Measurements from ENCODE around the gene ALS2.
"Not testable (repeated sequence)": the region's sequence is repeated elsewhere in the genome, so short reads cannot be mapped to it uniquely, and the experiment has no call there.

Gene ALS2

GRCh38 chr2:201793631-201794030 lies 12.9 kb upstream of the ALS2 start:
- no peak for FAIRE-seq

- no peak for FAIRE-seq
These were observed 10.3 kb upstream of the ALS2 start for GRCh38 chr2:201790989-201791388.

- FAIRE-seq, result no peak
These were observed 9.6 kb upstream of the ALS2 start for GRCh38 chr2:201790291-201790690.

GRCh38 chr2:201789395-201789794 lies 8.7 kb upstream of the ALS2 start:
- FAIRE-seq, result no peak

GRCh38 chr2:201788371-201788770 lies 7.6 kb upstream of the ALS2 start:
- FAIRE-seq, result no peak

- FAIRE-seq, result no peak
These were observed 5.7 kb upstream of the ALS2 start for GRCh38 chr2:201786471-201786870.

GRCh38 chr2:201785135-201785534 lies 4.4 kb upstream of the ALS2 start:
- no peak for FAIRE-seq

- no peak for FAIRE-seq
These were observed 3.8 kb upstream of the ALS2 start for GRCh38 chr2:201784563-201784962.

GRCh38 chr2:201781557-201782051 lies 871 bp upstream of the ALS2 start:
- no peak for FAIRE-seq

GRCh38 chr2:201779901-201780673 lies 646 bp downstream of the ALS2 start:
- no peak for FAIRE-seq

GRCh38 chr2:201777869-201778268 lies 2.9 kb downstream of the ALS2 start:
- FAIRE-seq, result no peak

GRCh38 chr2:201777043-201777442 lies 3.7 kb downstream of the ALS2 start:
- no peak for FAIRE-seq

- no peak for FAIRE-seq
These were observed 5.4 kb downstream of the ALS2 start for GRCh38 chr2:201775326-201775725.

- no peak for FAIRE-seq
These were observed 6.2 kb downstream of the ALS2 start for GRCh38 chr2:201774546-201774945.

- no peak for FAIRE-seq
These were observed 6.7 kb downstream of the ALS2 start for GRCh38 chr2:201773990-201774389.

- FAIRE-seq, result no peak
These were observed 10.9 kb downstream of the ALS2 start for GRCh38 chr2:201769666-201770373.

GRCh38 chr2:201768918-201769317 lies 11.8 kb downstream of the ALS2 start:
- no peak for FAIRE-seq

GRCh38 chr2:201765799-201766198 lies 14.9 kb downstream of the ALS2 start:
- no peak for FAIRE-seq

GRCh38 chr2:201764469-201764868 lies 16.3 kb downstream of the ALS2 start:
- FAIRE-seq, result not testable (repeated sequence)

GRCh38 chr2:201761101-201761500 lies 19.6 kb downstream of the ALS2 start:
- no peak for FAIRE-seq

- no peak for FAIRE-seq
These were observed 21.2 kb downstream of the ALS2 start for GRCh38 chr2:201759567-201759966.

- FAIRE-seq, result no peak
These were observed 21.9 kb downstream of the ALS2 start for GRCh38 chr2:201758873-201759272.

GRCh38 chr2:201758234-201758633 lies 22.5 kb downstream of the ALS2 start:
- FAIRE-seq, result no peak

GRCh38 chr2:201754717-201755415 lies 25.9 kb downstream of the ALS2 start:
- no peak for FAIRE-seq
